ENCODE data around the gene ZFP90.

ZFP90 gene

GRCh38 chr16:68577352-68577853 lies 38.3 kb downstream of the ZFP90 start:
- no peak for DNase-seq (ENCODE audit: low read depth in 2 of 2)

- peak; percentile 6 to 13 for DNase-seq (ENCODE audit: low read depth in 2 of 2)
Observed at GRCh38 chr16:68590201-68590994, 51.3 kb downstream of the ZFP90 start.

GRCh38 chr16:68592466-68593337 lies 53.6 kb downstream of the ZFP90 start:
- DNase-seq (ENCODE audit: low read depth in 2 of 2), result no peak

- no peak for DNase-seq (ENCODE audit: low read depth in 2 of 2)
Observed at GRCh38 chr16:68596266-68596665, 57.2 kb downstream of the ZFP90 start.

GRCh38 chr16:68599586-68599985 lies 60.5 kb downstream of the ZFP90 start:
- DNase-seq (ENCODE audit: low read depth in 2 of 2), result no peak

- DNase-seq (ENCODE audit: low read depth in 2 of 2), result no peak
Observed at GRCh38 chr16:68605746-68606145, 66.7 kb downstream of the ZFP90 start.

- DNase-seq (ENCODE audit: low read depth in 2 of 2), result no peak
Observed at GRCh38 chr16:68607443-68607842, 68.4 kb downstream of the ZFP90 start.

GRCh38 chr16:68608330-68608729 lies 69.2 kb downstream of the ZFP90 start:
- DNase-seq (ENCODE audit: low read depth in 2 of 2), result no peak

- DNase-seq (ENCODE audit: low read depth in 2 of 2), result no peak
Observed at GRCh38 chr16:68612996-68613395, 73.9 kb downstream of the ZFP90 start.

- no peak for DNase-seq (ENCODE audit: low read depth in 2 of 2)
Observed at GRCh38 chr16:68617734-68618133, 78.6 kb downstream of the ZFP90 start.

Measured in stimulated activated CD8-positive, alpha-beta memory T cell treated with anti-CD3 and anti-CD28 coated beads, Interleukin-15, amount 100 ng/mL, for 4 hours (primary cell).